ENCODE measurements around the gene C6orf89.

The C6orf89 gene

DNA sequence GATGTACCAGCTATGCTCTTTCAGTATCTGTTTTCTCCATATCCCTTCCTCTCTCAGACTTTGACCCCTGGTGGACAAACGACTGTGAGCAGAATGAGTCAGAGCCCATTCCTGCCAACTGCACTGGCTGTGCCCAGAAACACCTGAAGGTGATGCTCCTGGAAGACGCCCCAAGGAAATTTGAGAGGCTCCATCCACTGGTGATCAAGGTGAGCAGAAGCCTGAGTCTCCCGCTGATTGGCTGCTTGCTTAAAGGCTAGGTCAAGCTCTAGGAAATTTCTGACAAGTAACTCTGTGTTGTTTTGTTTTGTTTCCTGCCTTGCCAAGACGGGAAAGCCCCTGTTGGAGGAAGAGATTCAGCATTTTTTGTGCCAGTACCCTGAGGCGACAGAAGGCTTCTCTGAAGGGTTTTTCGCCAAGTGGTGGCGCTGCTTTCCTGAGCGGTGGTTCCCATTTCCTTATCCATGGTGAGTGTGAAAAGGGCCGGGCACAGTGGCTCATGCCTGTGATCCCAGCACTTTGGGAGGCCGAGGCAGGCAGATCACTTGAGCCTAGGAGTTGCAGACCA is 28.6 kb downstream of the C6orf89 start:
- WGBS: 53% methylated on average over 10 of the region's 10 CpGs
- no peaks in the 10 kb centered on the region for H3K36me3 ChIP-seq (ENCODE audit: insufficient read depth, low read length)

DNA sequence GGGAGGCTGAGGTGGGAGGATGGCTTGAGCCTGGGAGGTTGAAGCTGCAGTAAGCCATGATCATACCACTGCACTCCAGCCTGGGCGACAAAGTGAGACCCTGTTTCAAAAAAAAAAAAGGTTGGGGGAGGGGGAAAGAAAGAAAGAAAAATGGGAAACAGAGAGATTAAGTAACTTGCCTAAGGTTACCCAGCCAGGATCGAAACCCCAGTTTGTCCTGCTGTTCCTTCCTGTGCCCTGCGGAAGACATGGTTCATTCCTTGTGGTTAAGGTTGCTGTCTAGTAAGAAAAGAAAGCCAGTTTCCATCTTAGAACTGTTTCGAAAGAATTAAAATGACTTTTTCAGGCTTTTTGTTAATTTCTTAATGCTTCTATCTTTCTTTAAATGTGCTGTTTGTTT is 29.8 kb downstream of the C6orf89 start:
- Histone ChIP-seq H3K9me3 (ENCODE audit: insufficient read depth, low read depth, low read length) (no peaks in the 10 kb centered on the region), H3K36me3 (ENCODE audit: insufficient read depth, low read length) (no peaks in the 10 kb centered on the region)
- 89% methylated on average over 4 of the region's 4 CpGs for WGBS

More for the DNA sequence above, 28.6 kb downstream of the C6orf89 start:
- no peak overlapping the region for H3K9ac ChIP-seq (ENCODE audit: low read depth, low read length)
- H3K9me3 ChIP-seq (ENCODE audit: insufficient read depth, low read depth, low read length): no peaks in the 10 kb centered on the region
- H3K27ac ChIP-seq (ENCODE audit: low read depth, low read length): no peak overlapping the region
- H3K27me3 ChIP-seq (ENCODE audit: insufficient read depth, low read length): no peaks in the 10 kb centered on the region
- H3K4me1 ChIP-seq (ENCODE audit: insufficient read depth, low read length): no peaks in the 10 kb centered on the region
- no peak overlapping the region for H3K4me3 ChIP-seq (ENCODE audit: low read length)

DNA sequence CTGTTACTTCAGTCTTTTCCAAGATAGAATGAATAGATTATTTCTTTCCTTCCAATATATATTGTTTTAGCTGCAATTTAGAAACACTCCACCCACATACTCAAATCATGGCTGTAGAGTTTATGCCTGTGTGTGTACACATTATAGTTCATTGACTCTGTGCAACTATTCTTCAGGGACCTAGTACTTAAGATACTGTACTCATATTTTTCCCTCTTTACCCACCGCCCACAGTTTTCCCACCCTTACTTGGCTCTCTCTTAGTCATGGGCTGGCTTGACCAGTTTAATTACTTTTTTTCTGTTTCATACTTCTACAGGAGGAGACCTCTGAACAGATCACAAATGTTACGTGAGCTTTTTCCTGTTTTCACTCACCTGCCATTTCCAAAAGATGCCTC is 30.4 kb downstream of the C6orf89 start:
- H3K27ac ChIP-seq (ENCODE audit: low read depth, low read length): no peak overlapping the region
- H3K27me3 ChIP-seq (ENCODE audit: insufficient read depth, low read length): no peaks in the 10 kb centered on the region
- no peaks in the 10 kb centered on the region for H3K4me1 ChIP-seq (ENCODE audit: insufficient read depth, low read length)
- H3K9me3 ChIP-seq (ENCODE audit: insufficient read depth, low read depth, low read length): no peaks in the 10 kb centered on the region
- WGBS: 88% methylated on average over 2 of the region's 2 CpGs
- H3K4me3 ChIP-seq (ENCODE audit: low read length): no peak overlapping the region
- no peaks in the 10 kb centered on the region for H3K36me3 ChIP-seq (ENCODE audit: insufficient read depth, low read length)
- no peak overlapping the region for H3K9ac ChIP-seq (ENCODE audit: low read depth, low read length)

More for the DNA sequence above, 29.8 kb downstream of the C6orf89 start:
- no peaks in the 10 kb centered on the region for H3K27me3 ChIP-seq (ENCODE audit: insufficient read depth, low read length)
- no peak overlapping the region for H3K4me3 ChIP-seq (ENCODE audit: low read length)
- H3K9ac ChIP-seq (ENCODE audit: low read depth, low read length): no peak overlapping the region
- no peak overlapping the region for H3K27ac ChIP-seq (ENCODE audit: low read depth, low read length)
- H3K4me1 ChIP-seq (ENCODE audit: insufficient read depth, low read length): no peaks in the 10 kb centered on the region

DNA sequence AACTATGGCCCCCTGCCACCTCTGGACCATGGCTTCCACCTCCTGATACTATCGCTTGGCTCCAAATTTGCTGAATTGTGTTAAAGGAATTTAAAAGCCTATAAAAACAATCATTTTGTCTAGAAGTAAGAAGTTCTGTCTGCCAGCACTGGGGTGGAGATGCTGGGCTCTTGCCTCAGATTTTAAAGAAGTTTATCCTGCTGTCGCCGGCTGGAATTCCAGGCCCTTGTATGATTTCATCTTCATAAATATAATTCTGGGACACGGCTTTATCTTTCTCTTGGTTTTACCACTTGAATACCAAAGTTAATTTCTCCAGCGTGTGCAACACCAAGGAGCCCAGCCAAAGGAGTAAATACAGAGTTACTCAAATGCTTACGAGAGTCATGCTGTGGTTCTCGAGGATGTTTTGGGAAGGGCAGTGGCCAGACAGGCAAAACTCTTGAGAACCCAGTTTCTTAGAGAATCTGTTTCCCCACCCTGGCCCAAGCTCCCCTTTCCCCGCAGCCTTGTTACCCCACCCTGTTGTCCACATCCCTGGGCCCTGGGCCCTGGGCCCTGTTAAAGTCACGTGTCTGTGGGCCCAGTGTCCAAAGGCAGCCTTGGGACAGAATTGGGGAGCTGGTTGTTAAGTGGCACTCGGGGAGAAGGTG is 31.9 kb downstream of the C6orf89 start:
- H3K27ac ChIP-seq (ENCODE audit: low read depth, low read length): no peak overlapping the region
- no peaks in the 10 kb centered on the region for H3K36me3 ChIP-seq (ENCODE audit: insufficient read depth, low read length)
- H3K9ac ChIP-seq (ENCODE audit: low read depth, low read length): no peak overlapping the region
- no peaks in the 10 kb centered on the region for H3K4me1 ChIP-seq (ENCODE audit: insufficient read depth, low read length)
- H3K9me3 ChIP-seq (ENCODE audit: insufficient read depth, low read depth, low read length): no peaks in the 10 kb centered on the region
- H3K4me3 ChIP-seq (ENCODE audit: low read length): no peak overlapping the region
- 95% methylated on average over 10 of the region's 10 CpGs for WGBS
- H3K27me3 ChIP-seq (ENCODE audit: insufficient read depth, low read length): no peaks in the 10 kb centered on the region

DNA sequence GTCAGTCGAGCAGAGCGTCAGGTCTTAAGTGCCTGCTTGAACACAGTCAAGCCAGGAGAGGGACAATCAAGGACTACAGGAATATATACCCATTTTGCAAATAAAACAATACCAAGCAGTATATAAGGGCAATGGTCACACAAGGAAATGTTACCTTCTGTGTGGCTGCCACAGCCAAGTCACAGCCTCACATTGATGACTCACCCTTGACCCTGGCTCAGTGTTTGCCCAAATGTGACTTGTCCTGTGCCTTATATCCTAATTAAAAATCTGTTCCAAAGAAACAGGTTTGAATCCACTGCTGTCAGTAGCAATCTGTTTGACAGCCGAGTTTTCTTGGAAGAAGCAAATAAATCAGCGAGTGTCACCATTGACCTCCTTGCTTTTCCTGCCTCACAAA is 34.3 kb downstream of the C6orf89 start:
- H3K4me1 ChIP-seq (ENCODE audit: insufficient read depth, low read length): no peaks in the 10 kb centered on the region
- 90% methylated on average over 4 of the region's 4 CpGs for WGBS

DNA sequence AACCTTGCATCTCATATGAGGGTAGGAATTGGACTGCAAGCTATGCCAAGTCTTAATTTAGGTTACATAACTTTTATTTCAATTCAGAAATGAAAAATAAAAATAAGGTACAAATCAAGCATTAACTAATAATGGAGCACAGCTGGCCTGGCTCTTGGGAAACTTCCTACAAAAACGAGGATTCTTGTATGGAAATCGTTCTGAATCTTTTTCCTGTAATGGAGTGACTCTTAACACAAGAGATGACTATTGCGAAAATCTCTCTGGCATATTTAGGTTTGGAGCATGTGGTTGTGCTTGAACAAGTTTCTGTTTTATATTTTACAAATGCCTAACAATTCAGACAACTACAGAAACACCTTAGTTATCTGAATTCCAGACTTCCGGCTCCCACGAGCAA is 34.8 kb downstream of the C6orf89 start:
- Histone ChIP-seq H3K27ac (ENCODE audit: low read depth, low read length) (no peak overlapping the region), H3K36me3 (ENCODE audit: insufficient read depth, low read length) (no peaks in the 10 kb centered on the region)
- WGBS: 87% methylated on average over 5 of the region's 5 CpGs

More for the DNA sequence above, 34.3 kb downstream of the C6orf89 start:
- Histone ChIP-seq H3K4me3 (ENCODE audit: low read length) (no peak overlapping the region), H3K9ac (ENCODE audit: low read depth, low read length) (no peak overlapping the region), H3K27ac (ENCODE audit: low read depth, low read length) (no peak overlapping the region), H3K27me3 (ENCODE audit: insufficient read depth, low read length) (no peaks in the 10 kb centered on the region), H3K36me3 (ENCODE audit: insufficient read depth, low read length) (no peaks in the 10 kb centered on the region), H3K9me3 (ENCODE audit: insufficient read depth, low read depth, low read length) (no peaks in the 10 kb centered on the region)

DNA sequence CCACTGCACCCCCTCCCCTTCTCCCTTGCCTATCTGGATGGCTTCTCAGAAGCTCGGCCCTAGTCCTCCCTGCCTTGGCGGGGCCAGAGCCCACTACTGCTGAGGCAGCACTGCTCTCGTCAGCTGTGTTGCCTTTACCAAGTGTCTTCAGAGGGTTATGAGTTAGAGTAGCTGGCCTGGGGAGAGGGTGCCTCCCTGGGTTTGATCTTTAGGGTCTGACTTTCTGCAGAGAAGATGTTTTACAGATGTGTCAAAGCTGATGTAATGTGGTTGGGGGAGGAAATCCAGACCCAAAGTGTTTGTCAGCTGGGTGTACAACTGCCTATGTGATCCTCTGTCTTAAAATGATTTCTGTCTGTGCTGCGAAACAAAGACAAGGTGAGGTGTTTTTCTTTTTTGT is 38.4 kb downstream of the C6orf89 start:
- Histone ChIP-seq H3K27ac (ENCODE audit: low read depth, low read length) (no peak overlapping the region), H3K9me3 (ENCODE audit: insufficient read depth, low read depth, low read length) (no peaks in the 10 kb centered on the region), H3K9ac (ENCODE audit: low read depth, low read length) (no peak overlapping the region), H3K36me3 (ENCODE audit: insufficient read depth, low read length) (no peaks in the 10 kb centered on the region), H3K4me3 (ENCODE audit: low read length) (no peak overlapping the region), H3K27me3 (ENCODE audit: insufficient read depth, low read length) (no peaks in the 10 kb centered on the region), H3K4me1 (ENCODE audit: insufficient read depth, low read length) (no peaks in the 10 kb centered on the region)
- WGBS: 89% methylated on average over 4 of the region's 4 CpGs

More for the DNA sequence above, 34.8 kb downstream of the C6orf89 start:
- H3K4me3 ChIP-seq (ENCODE audit: low read length): no peak overlapping the region
- H3K27me3 ChIP-seq (ENCODE audit: insufficient read depth, low read length): no peaks in the 10 kb centered on the region
- H3K4me1 ChIP-seq (ENCODE audit: insufficient read depth, low read length): no peaks in the 10 kb centered on the region
- no peaks in the 10 kb centered on the region for H3K9me3 ChIP-seq (ENCODE audit: insufficient read depth, low read depth, low read length)
- H3K9ac ChIP-seq (ENCODE audit: low read depth, low read length): no peak overlapping the region

DNA sequence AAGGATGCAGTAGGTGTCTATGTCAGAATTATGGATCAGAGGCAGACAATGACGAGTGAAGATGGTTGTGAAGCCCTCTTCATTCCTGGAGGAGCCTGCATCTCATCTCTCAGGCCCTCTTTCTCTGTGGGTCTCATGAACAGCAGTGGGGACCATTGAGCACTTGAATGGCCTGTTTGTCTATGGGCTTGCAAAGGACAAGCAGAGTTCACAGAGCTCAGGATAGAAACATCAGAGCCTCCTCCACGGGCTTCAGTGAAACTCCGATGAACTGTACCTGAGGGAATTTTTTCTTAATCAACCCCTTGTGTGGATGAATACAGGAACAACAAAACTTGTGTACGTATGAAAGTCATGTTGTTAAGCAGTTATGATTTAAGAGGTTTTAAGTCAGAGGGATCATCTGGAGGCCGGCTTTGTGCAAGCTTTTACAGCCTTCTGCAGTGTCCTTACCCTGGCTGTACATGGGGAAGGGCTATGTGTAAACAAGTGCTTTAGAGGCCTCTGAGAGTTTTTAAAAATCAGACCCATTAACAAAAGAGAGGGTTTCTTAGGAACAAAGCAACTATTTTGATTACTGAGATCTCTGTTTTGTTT is 39.1 kb downstream of the C6orf89 start:
- no peaks in the 10 kb centered on the region for H3K4me1 ChIP-seq (ENCODE audit: insufficient read depth, low read length)
- no peaks in the 10 kb centered on the region for H3K36me3 ChIP-seq (ENCODE audit: insufficient read depth, low read length)
- H3K4me3 ChIP-seq (ENCODE audit: low read length): no peak overlapping the region
- no peaks in the 10 kb centered on the region for H3K9me3 ChIP-seq (ENCODE audit: insufficient read depth, low read depth, low read length)
- no peak overlapping the region for H3K9ac ChIP-seq (ENCODE audit: low read depth, low read length)
- WGBS: 95% methylated on average over 5 of the region's 5 CpGs
- H3K27me3 ChIP-seq (ENCODE audit: insufficient read depth, low read length): no peaks in the 10 kb centered on the region
- H3K27ac ChIP-seq (ENCODE audit: low read depth, low read length): no peak overlapping the region

DNA sequence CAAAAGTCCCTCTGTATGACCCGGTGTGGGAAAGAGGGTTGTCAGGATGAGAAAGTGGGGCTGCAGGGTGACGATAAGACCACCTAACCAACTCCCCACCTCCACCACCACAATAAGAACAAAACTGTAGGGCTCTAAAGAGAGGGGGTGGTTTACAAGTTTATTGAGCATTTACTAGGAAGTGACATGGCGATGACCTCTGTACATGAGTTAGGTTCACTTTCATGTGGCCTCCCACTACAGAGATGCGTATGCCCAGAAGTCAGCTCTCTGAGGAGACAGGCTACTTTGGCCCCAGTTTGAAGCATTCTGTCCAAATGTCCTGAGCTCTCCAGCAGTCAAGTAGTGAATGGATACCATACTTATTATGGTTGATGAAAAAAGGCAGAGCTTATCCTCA is 40.1 kb downstream of the C6orf89 start:
- Histone ChIP-seq H3K4me1 (ENCODE audit: insufficient read depth, low read length) (no peaks in the 10 kb centered on the region), H3K27ac (ENCODE audit: low read depth, low read length) (no peak overlapping the region)
- 92% methylated on average over 3 of the region's 4 CpGs for WGBS

DNA sequence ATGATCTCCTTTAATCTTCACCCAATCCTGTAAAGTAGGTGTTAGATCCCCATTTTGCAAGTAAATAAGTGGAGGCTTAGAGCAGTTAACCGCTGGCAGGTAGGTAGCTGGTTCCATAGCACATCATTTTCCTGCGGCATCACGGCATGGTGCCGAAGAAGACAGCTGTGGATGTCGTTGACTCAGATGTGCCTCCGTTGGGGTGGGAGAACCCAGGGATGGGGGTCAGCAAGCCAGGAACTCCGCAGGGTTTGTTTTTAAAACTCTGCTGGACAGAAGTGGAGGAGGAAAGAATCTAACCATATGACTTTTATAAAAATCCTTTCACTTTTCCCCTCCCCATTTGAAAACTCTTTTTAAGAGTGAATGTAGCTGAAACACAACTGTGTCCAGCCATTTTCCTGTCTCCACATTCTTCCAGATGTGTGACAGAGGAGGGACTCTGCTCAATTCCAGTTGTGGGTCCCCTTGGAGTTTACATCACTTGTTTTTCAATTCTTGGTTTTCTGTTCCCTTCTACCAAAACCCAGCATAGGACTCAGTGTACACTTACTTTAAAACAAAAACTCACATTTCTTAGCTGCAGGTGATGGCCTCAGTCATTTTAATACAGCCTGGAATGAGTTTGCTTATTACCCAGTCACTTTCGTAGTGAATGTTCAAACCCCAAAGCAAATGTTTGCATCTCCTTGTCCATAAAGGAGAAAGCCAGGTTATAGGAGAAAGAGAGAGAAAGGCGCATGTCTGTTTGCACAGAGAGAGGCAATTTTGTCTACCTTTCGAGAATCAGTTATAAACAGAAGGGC is 41.2 kb downstream of the C6orf89 start:
- Histone ChIP-seq H3K36me3 (ENCODE audit: insufficient read depth, low read length) (no peaks in the 10 kb centered on the region), H3K4me3 (ENCODE audit: low read length) (no peak overlapping the region), H3K9me3 (ENCODE audit: insufficient read depth, low read depth, low read length) (no peaks in the 10 kb centered on the region), H3K27me3 (ENCODE audit: insufficient read depth, low read length) (no peaks in the 10 kb centered on the region), H3K4me1 (ENCODE audit: insufficient read depth, low read length) (no peaks in the 10 kb centered on the region), H3K27ac (ENCODE audit: low read depth, low read length) (no peak overlapping the region), H3K9ac (ENCODE audit: low read depth, low read length) (no peak overlapping the region)
- WGBS: 82% methylated on average over 10 of the region's 10 CpGs

More for the DNA sequence above, 40.1 kb downstream of the C6orf89 start:
- Histone ChIP-seq H3K36me3 (ENCODE audit: insufficient read depth, low read length) (no peaks in the 10 kb centered on the region), H3K9me3 (ENCODE audit: insufficient read depth, low read depth, low read length) (no peaks in the 10 kb centered on the region), H3K9ac (ENCODE audit: low read depth, low read length) (no peak overlapping the region), H3K4me3 (ENCODE audit: low read length) (no peak overlapping the region), H3K27me3 (ENCODE audit: insufficient read depth, low read length) (no peaks in the 10 kb centered on the region)

Data from HUES64 (cell line).